Subcutaneous abdominal adipose tissue (tissue), 5 donors: Measurements from ENCODE around the gene SATB1.

ENCODE experiments used
- H3K27ac ChIP-seq: one replicate; pipeline ENCODE4 v1.7.0; 2013; ENCODE audit warnings: low read depth, mild to moderate bottlenecking, inconsistent platforms, low read length, moderate library complexity
- H3K27me3 ChIP-seq, 5 donors: one replicate each; pipeline ENCODE4 v1.7.0; 2013; ENCODE audit warnings: low read length in 5 of 5, inconsistent platforms in 1 of 5; ENCODE audit not compliant: control insufficient read depth in 5 of 5, insufficient read depth in 4 of 5
- H3K36me3 ChIP-seq, 5 donors: one replicate each; pipeline ENCODE4 v1.7.0; 2013; ENCODE audit warnings: low read length in 5 of 5; ENCODE audit not compliant: control insufficient read depth in 5 of 5, insufficient read depth in 5 of 5
- H3K4me1 ChIP-seq, 5 donors: one replicate each; pipeline ENCODE4 v1.7.0; 2013; ENCODE audit warnings: low read length in 5 of 5, mild to moderate bottlenecking in 3 of 5, moderate library complexity in 1 of 5; ENCODE audit not compliant: control insufficient read depth in 5 of 5, insufficient read depth in 5 of 5
- H3K4me3 ChIP-seq, 5 donors: one replicate each; pipeline ENCODE4 v1.7.0; 2013; ENCODE audit warnings: low read length in 5 of 5, low read depth in 1 of 5
- H3K9ac ChIP-seq, 5 donors: one replicate each; pipeline ENCODE4 v1.7.0; 2013; ENCODE audit warnings: low read length in 5 of 5, mild to moderate bottlenecking in 4 of 5, moderate library complexity in 3 of 5
- H3K9me3 ChIP-seq, 5 donors: one replicate each; pipeline ENCODE4 v1.7.0; 2013; ENCODE audit warnings: low read length in 5 of 5; ENCODE audit not compliant: control insufficient read depth in 5 of 5
- donor health status: healthy.
- donor health status: healthy.
- donor health status: healthy.
- donor health status: healthy.
- donor health status: healthy.

SATB1 gene

DNA sequence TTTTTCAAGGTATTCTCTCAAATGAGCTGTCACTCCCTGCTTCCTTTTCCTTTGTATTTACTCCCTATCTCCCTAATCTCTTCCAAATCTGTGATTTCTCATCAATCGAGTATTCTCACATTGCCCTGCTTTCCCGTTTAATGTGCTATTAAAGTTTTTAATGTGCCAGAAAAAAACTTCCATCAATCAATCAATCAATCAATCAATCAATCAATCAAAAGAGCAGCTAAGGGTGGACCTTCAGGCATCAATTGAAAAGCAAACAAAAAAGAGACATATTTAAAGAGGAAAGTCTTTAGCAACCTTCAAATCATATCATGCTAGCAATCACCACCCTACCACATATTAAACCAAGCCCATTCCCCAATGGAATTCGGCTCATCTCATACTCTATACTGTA, 58.9 kb downstream of the SATB1 start:
- Histone ChIP-seq H3K9me3 (no peaks in the 10 kb centered on the region), H3K27me3 (no peaks in the 10 kb centered on the region), H3K4me1 (no peaks in the 10 kb centered on the region), H3K36me3 (peaks cover 4 to 15% (median 14%) of the 10 kb centered on the region in 5 donors), H3K9ac (no peak overlapping the region), H3K27ac (no peak overlapping the region), H3K4me3 (no peak overlapping the region)

DNA sequence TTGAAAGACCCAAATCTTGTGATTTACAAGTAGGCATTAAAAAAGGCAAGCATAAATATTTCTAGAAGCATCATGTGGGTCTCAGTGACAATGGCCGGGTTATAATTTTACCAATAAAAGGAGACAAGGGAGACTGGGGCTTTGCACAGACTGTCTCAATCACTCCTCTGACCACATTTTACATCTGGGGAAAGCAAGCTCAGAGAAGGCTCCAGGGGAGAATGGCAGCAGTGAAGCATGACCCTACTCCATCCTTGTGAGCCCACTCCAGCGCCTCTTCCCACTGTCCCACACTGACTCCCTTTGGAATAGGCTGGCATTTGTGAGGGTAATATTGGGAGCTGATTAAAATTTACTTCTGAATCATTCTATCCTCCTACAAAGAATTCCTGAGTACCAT, 61.8 kb downstream of the SATB1 start:
- no peak overlapping the region for H3K4me3 ChIP-seq
- peaks cover 4 to 21% (median 12%) of the 10 kb centered on the region in 5 donors for H3K36me3 ChIP-seq
- H3K27me3 ChIP-seq: no peaks in the 10 kb centered on the region
- H3K9me3 ChIP-seq: no peaks in the 10 kb centered on the region
- no peak overlapping the region for H3K9ac ChIP-seq
- H3K27ac ChIP-seq: no peak overlapping the region
- H3K4me1 ChIP-seq: no peaks in the 10 kb centered on the region

- Histone ChIP-seq H3K4me3 (no peak overlapping the region), H3K9ac (no peak overlapping the region), H3K9me3 (no peaks in the 10 kb centered on the region), H3K4me1 (no peaks in the 10 kb centered on the region), H3K36me3 (peaks cover 0 to 7% (median 3%) of the 10 kb centered on the region in 5 donors), H3K27me3 (no peaks in the 10 kb centered on the region), H3K27ac (no peak overlapping the region)
Observed at GRCh38 chr3:18357747-18358146, 67.4 kb downstream of the SATB1 start.

DNA sequence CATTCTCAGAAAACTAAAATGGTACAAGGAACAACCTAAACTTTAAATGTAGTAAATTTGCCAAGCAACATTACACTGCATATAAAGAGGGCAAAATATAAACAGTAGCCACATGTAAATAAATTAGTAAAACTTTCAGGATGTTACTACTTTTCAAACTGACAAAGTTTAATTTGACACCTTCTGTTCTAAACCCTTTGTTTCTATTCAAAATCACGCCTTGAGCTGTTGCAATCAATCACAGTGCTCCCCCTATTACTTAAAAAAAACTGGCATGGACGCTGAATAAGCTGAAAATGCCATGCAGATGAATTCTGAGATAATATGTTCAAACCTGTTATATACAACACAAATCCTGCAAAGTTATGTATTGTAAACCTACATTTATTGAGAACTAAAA, 69.3 kb downstream of the SATB1 start:
- Histone ChIP-seq H3K36me3 (peaks cover 5 to 18% (median 12%) of the 10 kb centered on the region in 5 donors), H3K9me3 (no peaks in the 10 kb centered on the region), H3K27me3 (no peaks in the 10 kb centered on the region), H3K4me1 (no peaks in the 10 kb centered on the region), H3K9ac (no peak overlapping the region), H3K4me3 (no peak overlapping the region), H3K27ac (no peak overlapping the region)

DNA sequence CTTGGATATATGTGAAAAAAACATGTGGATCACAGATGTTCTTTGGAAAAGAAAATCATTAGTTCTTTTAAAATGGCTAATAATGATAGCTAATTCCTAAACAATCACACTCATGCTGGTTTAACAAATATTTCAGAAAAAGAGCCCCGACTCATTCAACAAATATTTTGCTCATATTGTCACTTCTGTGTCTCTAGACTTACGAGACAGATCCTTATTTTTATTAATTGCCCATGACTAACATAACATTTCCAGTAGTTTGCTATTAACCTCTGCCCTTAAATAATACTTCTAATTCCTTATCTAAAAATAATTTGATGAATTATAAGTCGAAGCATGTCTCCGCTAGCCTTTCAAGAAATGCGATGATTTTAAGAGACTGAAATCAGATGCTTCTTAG, 70.4 kb downstream of the SATB1 start:
- Histone ChIP-seq H3K4me1 (no peaks in the 10 kb centered on the region), H3K9me3 (no peaks in the 10 kb centered on the region), H3K9ac (no peak overlapping the region), H3K36me3 (peaks cover 9 to 19% (median 15%) of the 10 kb centered on the region in 5 donors), H3K4me3 (no peak overlapping the region), H3K27me3 (no peaks in the 10 kb centered on the region), H3K27ac (no peak overlapping the region)

DNA sequence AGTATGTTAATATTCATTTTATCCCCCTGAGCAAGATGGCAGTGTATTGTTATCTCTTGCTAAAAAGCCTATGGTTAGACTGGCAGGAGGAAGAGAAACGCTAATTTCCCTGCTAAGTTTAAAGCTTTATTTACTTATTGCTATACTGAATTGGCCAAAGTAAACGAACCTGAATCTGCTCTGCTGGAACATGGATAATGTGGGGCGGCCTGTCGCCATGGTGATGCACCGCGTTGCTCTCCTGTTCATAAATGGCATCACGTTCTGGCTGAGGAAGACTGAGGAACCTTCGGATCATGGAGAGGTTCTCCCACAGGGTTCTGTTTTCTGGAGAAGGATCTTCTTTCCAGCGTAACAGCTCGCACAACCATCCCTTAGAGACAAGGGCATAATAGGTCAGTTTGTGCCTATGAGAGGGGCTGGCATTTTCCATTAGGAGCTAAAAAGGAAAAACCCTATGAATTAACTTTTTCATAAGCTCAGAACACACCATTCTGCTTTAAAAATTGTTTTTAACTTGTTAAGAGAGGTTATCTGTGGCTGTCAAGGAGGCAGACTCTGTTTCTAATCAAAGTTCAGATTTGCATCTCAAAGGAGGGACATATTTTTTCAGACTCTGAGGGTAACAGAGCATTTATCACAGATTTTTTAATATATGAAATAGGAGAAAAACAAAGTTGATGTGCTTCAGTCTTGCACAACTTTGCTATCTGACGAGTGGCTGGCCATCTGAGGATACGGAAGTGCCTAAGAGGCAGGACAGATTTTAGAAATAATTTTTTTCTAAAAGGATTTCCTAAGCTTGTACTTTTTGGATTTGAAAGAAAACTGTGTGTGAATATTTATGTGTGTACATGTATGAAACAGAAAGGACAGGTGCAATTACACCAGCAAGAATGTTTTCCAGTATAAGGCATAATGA, 73.1 kb downstream of the SATB1 start:
- H3K27ac ChIP-seq: no peak overlapping the region
- H3K9me3 ChIP-seq: no peaks in the 10 kb centered on the region
- H3K9ac ChIP-seq: no peak overlapping the region
- no peaks in the 10 kb centered on the region for H3K27me3 ChIP-seq
- no peaks in the 10 kb centered on the region for H3K4me1 ChIP-seq
- H3K4me3 ChIP-seq: no peak overlapping the region
- peaks cover 20 to 29% (median 25%) of the 10 kb centered on the region in 5 donors for H3K36me3 ChIP-seq

DNA sequence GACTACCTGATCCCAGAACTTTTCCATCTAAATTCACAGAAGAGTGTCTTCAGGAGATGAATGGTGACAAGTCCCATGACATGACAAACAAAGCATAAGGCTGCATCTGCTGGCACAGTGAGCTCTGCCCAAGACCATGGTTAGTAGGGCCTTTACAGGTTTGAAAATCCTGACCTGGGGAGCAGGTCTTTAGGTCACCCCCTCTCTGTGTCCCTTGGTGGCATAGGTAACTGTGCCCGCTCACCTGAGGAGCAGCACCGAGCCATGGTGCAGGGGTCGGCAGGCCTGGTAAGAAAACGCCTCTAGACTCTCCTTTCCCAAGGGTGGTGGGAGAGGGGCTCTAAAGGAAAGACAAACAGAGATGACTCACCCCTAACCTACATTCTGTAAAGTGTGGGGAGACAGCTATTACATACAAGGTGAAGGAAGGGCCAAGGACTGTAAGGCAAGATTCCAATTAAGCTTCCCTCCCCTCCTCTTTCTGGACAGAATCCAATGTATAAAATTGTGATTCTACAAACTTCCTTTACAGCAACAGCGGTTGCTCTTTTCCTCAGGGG, 74.0 kb downstream of the SATB1 start:
- no peaks in the 10 kb centered on the region for H3K9me3 ChIP-seq
- H3K36me3 ChIP-seq: peaks cover 20 to 29% (median 25%) of the 10 kb centered on the region in 5 donors
- no peaks in the 10 kb centered on the region for H3K4me1 ChIP-seq
- H3K27me3 ChIP-seq: no peaks in the 10 kb centered on the region
- H3K27ac ChIP-seq: no peak overlapping the region
- H3K4me3 ChIP-seq: no peak overlapping the region
- no peak overlapping the region for H3K9ac ChIP-seq

GRCh38 chr3:18349197-18349798, 75.8 kb downstream of the SATB1 start:
- Histone ChIP-seq H3K9ac (no peak overlapping the region), H3K36me3 (peaks cover 20 to 29% (median 25%) of the 10 kb centered on the region in 5 donors), H3K9me3 (no peaks in the 10 kb centered on the region)

DNA sequence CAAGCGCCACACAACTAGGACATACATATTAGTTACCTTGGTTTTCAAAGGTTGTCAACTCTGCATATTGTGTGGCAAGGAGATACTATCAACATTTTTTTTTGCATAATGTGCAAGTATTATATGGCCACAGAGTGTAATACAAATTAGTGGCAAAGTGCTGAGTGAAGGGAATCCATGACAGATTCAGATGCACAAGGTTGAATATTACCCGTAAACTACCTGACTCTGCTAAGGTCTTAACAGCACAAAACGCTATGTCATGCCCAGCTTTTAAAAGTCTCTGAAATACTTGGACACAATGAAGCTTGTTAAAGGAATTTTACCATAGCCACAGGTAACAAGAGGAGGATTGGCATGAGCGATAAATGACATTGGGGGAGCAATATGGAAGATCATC, 79.0 kb downstream of the SATB1 start:
- no peaks in the 10 kb centered on the region for H3K4me1 ChIP-seq
- H3K36me3 ChIP-seq: peaks cover 15 to 20% (median 19%) of the 10 kb centered on the region in 5 donors
- H3K27ac ChIP-seq: no peak overlapping the region
- no peaks in the 10 kb centered on the region for H3K27me3 ChIP-seq
- H3K9me3 ChIP-seq: no peaks in the 10 kb centered on the region
- H3K9ac ChIP-seq: no peak overlapping the region
- H3K4me3 ChIP-seq: no peak overlapping the region

More at GRCh38 chr3:18349197-18349798, 75.8 kb downstream of the SATB1 start:
- Histone ChIP-seq H3K4me3 (no peak overlapping the region), H3K4me1 (no peaks in the 10 kb centered on the region), H3K27ac (no peak overlapping the region), H3K27me3 (no peaks in the 10 kb centered on the region)

- no peaks in the 10 kb centered on the region for H3K9me3 ChIP-seq
Observed at GRCh38 chr3:18345015-18345367, 80.1 kb downstream of the SATB1 start.

More at GRCh38 chr3:18345015-18345367, 80.1 kb downstream of the SATB1 start:
- H3K4me3 ChIP-seq: no peak overlapping the region
- H3K27me3 ChIP-seq: no peaks in the 10 kb centered on the region
- H3K9ac ChIP-seq: no peak overlapping the region
- peaks cover 11 to 17% (median 12%) of the 10 kb centered on the region in 5 donors for H3K36me3 ChIP-seq
- H3K27ac ChIP-seq: no peak overlapping the region
- no peaks in the 10 kb centered on the region for H3K4me1 ChIP-seq
